CD4-positive, alpha-beta T cell treated with Interleukin-15 for 4 hours (primary cell): ENCODE results near the gene GOLGA8J.
"Not testable (repeated sequence)": the region's sequence is repeated elsewhere in the genome, so short reads cannot be mapped to it uniquely, and the experiment has no call there.

Source experiments
- DNase-seq: peaks from one replicate; pipeline ENCODE4 v3.0.0-alpha.2; 2020; ENCODE audit warnings: low spot score

GOLGA8J gene

DNA sequence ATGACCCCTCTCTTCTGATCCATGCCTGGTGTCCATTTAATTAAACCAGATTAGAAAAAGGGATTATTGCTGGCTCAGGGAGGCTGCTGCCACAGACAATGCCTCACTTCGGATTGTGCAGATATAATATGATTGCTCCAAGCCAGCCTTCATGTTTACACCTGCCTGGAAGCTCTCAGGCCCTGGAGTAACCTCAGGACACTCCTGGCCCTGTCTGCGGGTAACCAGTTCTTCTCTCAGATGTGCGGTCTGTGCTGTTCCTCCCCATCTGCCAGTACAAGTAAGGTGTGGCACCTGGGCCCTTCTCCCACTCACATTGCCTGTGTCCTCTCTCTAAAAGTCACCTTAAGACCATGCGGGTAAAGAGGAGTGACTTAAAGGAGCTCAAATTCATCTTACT lies 8.8 kb upstream of the GOLGA8J start:
- no peak for DNase-seq

DNA sequence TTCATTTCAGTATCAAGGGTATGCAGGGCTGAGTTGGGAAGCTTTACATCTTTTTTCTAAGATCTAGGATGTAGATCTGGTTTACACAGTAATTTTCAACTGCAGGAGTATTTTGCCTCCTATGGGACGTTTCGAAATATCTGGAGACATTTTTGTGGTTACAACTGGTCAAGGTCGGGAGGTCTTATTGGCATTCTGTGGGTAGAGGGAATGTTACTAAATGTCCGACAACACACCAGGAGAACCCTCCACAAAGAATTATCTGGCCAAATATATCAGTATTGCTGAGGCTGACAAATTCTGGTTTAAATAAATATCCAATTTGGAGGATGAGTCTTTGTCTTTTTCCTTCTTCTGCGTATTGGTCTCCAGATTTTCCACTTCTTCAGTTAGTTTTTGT lies 1.9 kb upstream of the GOLGA8J start:
- DNase-seq = not testable (repeated sequence)

DNA sequence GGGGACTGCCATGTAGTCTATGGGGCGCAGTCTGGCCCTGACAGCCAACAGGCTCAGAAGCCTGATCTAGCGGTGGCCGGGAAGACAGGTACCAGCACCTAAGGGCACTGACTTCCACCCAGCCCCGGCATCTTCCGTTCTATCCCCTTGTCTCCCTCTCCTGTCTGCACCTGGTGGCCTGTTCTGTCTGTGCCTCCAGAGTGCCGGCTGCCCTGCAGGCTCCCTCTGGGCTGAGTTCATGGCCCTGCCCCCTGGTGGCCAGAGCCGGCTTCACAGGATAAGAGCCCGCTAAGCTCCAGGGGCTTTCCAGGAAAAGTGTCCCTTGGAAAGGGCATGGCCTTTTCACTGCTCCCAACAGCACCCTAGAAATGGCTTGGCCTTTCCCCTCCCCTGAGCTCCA lies 15.1 kb downstream of the GOLGA8J start:
- not testable (repeated sequence) for DNase-seq

DNA sequence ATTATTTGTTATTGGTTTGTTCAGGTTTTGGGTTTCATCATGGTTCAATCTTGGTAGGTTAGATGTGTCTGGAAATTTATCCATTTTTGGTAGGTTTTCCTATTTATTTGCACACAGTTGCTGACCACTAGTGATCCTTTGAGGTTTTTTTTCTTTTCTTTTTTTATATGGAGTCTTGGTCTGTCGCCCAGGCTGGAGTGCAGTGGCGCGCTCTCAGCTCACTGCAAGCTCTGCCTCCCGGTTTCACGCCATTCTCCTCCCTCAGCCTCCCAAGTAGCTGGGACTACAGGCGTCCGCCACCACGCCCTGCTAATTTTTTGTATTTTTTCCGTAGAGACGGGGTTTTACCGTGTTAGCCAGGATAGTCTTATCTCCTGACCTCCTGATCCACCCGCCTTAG lies 20.1 kb downstream of the GOLGA8J start:
- not testable (repeated sequence) for DNase-seq

DNA sequence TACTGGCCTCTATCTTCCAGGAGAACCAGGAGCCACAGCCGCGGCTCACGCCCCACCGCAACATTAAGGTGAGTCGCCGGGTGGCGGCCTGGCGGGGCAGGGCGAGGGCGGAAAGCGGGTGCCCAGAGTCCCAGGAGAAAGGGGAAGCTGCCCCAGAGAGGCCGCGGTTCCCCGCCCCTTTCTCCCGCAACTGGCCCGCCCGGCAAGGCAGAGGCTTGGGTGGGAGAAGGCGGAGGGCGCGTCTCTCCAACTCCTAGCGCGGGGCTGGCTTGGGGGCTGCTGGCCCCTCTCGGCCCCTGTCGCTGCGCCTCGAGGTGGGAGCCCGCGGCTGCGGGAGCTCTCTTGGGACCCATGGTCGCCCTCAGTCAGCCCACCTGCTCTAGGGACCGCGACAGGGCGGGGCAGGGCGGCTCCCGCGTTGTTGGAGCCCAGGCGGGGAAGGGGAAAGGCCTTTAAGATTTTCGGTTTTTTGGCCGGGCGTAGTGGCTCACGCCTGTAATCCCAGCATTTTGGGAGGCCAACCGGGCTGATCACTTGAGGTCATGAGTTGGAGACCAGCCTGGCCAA lies 21.3 kb downstream of the GOLGA8J start:
- DNase-seq = not testable (repeated sequence)

DNA sequence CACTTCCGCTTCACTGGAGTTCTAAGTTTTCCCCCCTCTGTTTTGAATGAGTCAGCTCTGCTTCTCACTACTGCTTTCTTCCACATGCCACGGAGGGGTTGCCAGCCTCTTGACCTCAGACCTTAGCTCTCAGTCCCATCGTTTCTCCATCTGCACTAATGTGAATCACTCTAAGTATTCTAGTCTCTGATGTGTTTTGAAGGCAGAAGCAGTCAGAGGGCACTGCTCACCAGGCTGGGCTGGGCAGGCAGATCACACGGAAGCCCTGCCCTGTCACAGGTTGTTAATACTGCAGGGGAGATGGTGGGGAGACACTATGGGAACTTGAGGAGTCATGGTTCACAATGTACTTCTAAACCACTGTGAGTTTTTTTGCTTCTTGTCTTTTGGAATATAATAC lies 27.8 kb downstream of the GOLGA8J start:
- not testable (repeated sequence) for DNase-seq

DNA sequence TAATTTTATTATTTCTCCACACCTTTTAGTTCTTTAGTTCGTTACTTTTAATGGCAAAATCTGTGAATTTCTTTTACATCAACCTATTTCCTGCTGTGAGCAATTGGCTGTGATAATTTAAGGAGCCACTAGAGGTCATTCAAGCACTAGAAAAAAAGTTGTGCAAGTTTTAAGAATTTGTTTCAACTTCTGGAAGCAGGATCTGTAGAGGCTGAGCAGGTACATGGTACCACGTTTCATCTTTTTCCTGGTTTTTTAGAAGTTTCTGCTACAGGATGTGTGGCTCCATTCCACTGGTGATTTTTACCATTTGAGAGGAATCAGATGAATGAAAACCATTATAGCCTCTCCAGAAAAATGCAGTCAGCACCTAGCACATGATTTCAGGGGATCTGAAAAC lies 47.3 kb downstream of the GOLGA8J start:
- DNase-seq = not testable (repeated sequence)

DNA sequence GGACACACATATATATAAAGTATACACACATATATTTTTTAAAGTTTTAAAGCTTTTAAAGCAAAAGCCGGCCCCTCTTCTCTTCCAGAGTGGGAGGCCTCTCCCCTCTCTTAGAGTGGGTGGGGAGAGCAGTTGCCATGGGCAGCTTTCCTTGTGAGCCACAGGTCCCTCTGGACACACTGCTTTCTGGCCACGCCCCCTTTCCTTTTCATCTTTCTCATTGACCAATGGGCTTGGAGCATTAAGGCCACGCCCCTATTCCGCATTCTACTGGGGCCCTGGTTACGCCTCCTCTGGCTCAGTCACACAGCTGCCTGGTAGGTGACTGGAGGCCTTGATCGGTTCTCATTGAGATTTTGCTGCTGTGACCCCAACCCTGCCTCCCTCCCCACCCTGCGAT lies 52.0 kb downstream of the GOLGA8J start, which contains the start of gene GOLGA8T:
Gene GOLGA8T, plus strand, starts transcription at position 301 of the 400 bp plus-strand sequence. Its CDS starts 98 bp downstream, at position 399.
- not testable (repeated sequence) for DNase-seq
